Left ventricle myocardium inferior (tissue), 1 donor: ENCODE data around the gene WASF1. TPM values are rescaled to one million over a fixed set of nuclear protein-coding genes. Genes with fewer than 3 reads are reported as not detected.
"Not testable (repeated sequence)": the region's sequence is repeated elsewhere in the genome, so short reads cannot be mapped to it uniquely, and the experiment has no call there.

Experiments
- DNase-seq: peaks from one replicate; pipeline ENCODE4 v3.0.0-alpha.2; 2020
- H3K27ac ChIP-seq: fragments of 200-600 bp; replicated peaks from 2 replicates; pipeline ENCODE4 v1.8.0; 2021
- H3K27me3 ChIP-seq: fragments of 200-600 bp; 2 replicates; pipeline ENCODE4 v1.8.0; 2021; ENCODE audit warnings: low read depth
- H3K36me3 ChIP-seq: fragments of 200-600 bp; 2 replicates; pipeline ENCODE4 v1.8.0; 2021
- H3K4me1 ChIP-seq: fragments of 200-600 bp; 2 replicates; pipeline ENCODE4 v1.8.0; 2021
- H3K4me3 ChIP-seq: fragments of 200-600 bp; 2 replicates; pipeline ENCODE4 v1.8.0; 2021; ENCODE audit warnings: mild to moderate bottlenecking, moderate library complexity
- H3K9me3 ChIP-seq: fragments of 200-600 bp; replicated peaks from 2 replicates; pipeline ENCODE4 v1.8.0; 2021
- intact Hi-C: fragments of 100-400 bp; cut with micrococcal nuclease; formaldehyde crosslinking; loops from one replicate; pipeline ENCODE4 v1.11.0; 2022
- total RNA-seq: library from RNA; stranded (reverse); fragmentation: NEBNext Ultra II Directional; extraction: Animal tissue kit (Norgen Biotek cat#: 25700); gene quantifications from one replicate; pipeline ENCODE4 v1.2.1, GENCODE V29; 2021
- TF ChIP-seq, protein P1 (sequence below): fragments of 200-600 bp; IDR thresholded peaks from 2 replicates; pipeline ENCODE4 v1.8.0; 2021; ENCODE audit warnings: antibody characterized with exemption, mild to moderate bottlenecking, borderline replicate concordance
- donor health status: DM: no; HTN: yes; CAD: no; lungs with severe emphysema.

Gene WASF1
- total RNA-seq, 1 donor from 2014 or later = 0.80 TPM

DNA sequence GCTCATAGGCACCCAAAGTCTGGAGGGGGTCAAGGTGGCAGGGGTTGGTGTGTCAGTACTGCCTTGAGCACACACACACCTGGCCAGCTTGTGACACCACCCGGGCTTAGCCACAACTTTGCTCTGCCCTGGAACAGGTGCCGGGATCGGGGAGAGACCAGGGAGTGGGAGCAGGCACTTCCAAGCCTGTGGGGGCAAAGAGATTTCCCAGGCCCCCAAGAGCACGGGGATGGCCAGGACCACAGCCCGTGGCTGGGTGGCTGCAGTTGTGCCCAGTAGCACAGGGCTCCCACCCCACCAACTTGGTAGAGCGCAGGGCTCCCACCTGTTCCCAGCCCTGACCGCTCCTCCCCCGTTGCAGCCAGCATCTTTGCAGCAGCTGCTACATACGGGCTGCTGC is 40.4 kb downstream of the WASF1 start:
- TF ChIP-seq, protein P1, sequence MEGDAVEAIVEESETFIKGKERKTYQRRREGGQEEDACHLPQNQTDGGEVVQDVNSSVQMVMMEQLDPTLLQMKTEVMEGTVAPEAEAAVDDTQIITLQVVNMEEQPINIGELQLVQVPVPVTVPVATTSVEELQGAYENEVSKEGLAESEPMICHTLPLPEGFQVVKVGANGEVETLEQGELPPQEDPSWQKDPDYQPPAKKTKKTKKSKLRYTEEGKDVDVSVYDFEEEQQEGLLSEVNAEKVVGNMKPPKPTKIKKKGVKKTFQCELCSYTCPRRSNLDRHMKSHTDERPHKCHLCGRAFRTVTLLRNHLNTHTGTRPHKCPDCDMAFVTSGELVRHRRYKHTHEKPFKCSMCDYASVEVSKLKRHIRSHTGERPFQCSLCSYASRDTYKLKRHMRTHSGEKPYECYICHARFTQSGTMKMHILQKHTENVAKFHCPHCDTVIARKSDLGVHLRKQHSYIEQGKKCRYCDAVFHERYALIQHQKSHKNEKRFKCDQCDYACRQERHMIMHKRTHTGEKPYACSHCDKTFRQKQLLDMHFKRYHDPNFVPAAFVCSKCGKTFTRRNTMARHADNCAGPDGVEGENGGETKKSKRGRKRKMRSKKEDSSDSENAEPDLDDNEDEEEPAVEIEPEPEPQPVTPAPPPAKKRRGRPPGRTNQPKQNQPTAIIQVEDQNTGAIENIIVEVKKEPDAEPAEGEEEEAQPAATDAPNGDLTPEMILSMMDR = no peak
- Histone ChIP-seq H3K27ac (no peak overlapping the region), H3K9me3 (peaks cover 12% of the 10 kb centered on the region), H3K4me1 (no peaks in the 10 kb centered on the region), H3K27me3 (no peaks in the 10 kb centered on the region), H3K36me3 (no peaks in the 10 kb centered on the region), H3K4me3 (no peak overlapping the region)
- no peak for DNase-seq
- intact Hi-C loops = no loop called here

DNA sequence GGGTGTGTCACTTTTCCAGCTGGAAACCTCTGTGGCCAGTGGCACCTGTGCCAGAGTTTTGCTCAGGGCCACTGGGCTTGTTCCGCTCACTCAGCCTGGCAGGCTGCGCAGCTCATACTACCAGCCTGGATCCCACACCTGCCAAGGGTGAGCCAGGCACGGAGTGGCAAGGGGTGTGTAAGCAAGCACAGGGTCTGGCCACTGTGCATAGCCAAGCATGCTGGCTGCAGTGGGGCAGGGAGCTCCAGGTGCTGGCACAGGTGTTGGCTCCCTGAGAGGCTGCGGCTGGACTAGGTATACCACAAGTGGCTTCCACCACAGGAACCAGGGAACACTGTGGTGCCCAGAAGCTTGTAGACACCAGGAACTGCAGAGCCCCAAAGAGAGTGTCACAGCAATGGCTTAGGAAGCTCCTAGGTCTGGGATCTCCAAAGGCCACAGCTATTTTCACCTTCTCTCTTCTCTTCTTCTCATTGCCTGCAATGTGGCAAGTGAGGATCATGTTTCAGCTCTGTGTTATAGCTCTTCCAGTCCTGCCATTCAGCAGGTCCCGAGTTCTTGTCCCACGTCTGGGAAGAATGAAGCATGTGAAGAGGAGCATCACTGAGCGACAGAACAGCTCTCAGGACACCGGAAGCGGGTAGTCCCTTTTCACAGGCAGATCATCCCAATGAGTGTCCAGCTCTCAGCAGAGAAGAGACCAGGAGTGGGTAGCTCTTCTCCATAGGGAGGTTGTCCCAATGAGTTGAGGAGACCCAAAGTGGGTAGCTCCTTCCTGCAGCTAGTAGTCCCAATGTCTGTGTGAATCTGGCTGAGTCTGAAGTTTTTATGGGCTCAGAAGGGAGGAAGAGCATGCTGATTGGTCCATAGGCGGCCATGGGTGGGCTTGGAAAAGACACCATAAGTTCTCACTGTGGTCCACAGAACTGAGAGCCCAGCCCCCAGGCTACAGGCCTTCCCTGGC is 41.3 kb downstream of the WASF1 start:
- intact Hi-C loops = no loop called here
- Histone ChIP-seq H3K4me1 (no peaks in the 10 kb centered on the region), H3K36me3 (no peaks in the 10 kb centered on the region), H3K9me3 (peaks cover 12% of the 10 kb centered on the region), H3K4me3 (no peak overlapping the region), H3K27ac (no peak overlapping the region), H3K27me3 (no peaks in the 10 kb centered on the region)
- TF ChIP-seq, protein P1 = no peak
- DNase-seq = no peak

DNA sequence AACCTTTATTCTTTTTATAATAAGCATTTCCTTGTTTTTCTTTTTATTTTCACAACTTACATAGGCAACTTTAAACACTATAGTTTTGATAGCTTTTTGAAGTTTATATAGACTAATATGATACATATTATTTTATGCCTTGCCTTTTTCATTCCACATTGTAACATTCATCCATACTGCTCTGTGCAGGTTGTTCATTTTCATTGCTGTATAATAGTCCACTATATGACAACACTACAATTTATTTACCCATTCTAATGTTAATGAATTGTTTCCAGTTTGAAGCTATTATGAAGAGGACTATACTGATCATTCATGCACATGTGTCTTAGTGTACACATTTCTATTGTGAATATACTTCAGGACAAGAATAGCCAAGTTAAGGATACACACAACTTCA is 49.1 kb downstream of the WASF1 start:
- DNase-seq = no peak
- Histone ChIP-seq H3K4me3 (no peak overlapping the region), H3K27me3 (no peaks in the 10 kb centered on the region), H3K27ac (no peak overlapping the region), H3K4me1 (no peaks in the 10 kb centered on the region), H3K9me3 (peaks cover 4% of the 10 kb centered on the region), H3K36me3 (no peaks in the 10 kb centered on the region)
- intact Hi-C loops = no loop called here
- TF ChIP-seq, protein P1 = no peak

DNA sequence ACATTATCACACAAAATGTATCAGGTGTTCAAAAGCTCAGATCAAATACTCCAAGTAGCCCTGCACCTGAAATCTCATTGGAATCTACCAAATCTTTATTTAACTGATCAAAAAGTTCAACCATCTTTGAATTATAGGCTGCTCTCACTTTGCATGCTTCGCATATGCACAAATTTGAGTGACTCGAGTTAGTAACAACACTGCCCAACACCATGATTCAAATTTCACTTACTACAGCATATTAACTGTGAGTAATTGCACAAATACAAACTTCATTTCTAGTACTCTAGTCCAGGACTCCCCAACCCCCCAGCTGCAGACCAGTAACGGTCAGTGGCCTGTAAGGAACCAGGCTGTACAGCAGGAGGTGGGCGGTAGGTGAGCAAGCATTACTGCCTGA is 51.1 kb downstream of the WASF1 start:
- Histone ChIP-seq H3K27ac (no peak overlapping the region), H3K36me3 (no peaks in the 10 kb centered on the region), H3K4me1 (no peaks in the 10 kb centered on the region), H3K27me3 (no peaks in the 10 kb centered on the region), H3K4me3 (no peak overlapping the region), H3K9me3 (no peaks in the 10 kb centered on the region)
- intact Hi-C loops = no loop called here
- TF ChIP-seq, protein P1 = no peak
- no peak for DNase-seq

DNA sequence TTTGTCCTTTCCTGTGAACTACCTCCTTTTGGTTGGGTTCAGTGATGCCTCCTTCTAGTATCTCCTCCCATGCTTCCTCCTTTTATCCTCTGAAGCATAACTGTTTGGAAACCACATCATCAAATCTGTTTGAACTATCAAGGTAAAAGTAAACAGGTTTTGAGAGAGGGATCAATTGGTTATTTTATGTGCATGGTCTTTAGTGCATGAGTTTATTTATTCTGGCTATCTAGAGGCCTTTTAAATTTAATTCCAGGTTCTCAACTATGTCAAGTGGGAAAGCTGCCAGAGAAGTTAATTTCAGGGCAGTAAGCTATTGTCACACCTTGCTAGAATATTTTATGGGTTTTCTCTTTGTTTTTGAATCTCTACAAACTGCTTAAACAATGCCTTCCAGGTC is 54.1 kb downstream of the WASF1 start:
- TF ChIP-seq, protein P1 = no peak
- intact Hi-C loops = no loop called here
- H3K4me3 ChIP-seq = no peak overlapping the region
- H3K36me3 ChIP-seq = no peaks in the 10 kb centered on the region
- no peaks in the 10 kb centered on the region for H3K27me3 ChIP-seq
- H3K27ac ChIP-seq = no peak overlapping the region
- no peaks in the 10 kb centered on the region for H3K4me1 ChIP-seq
- no peak for DNase-seq
- peaks cover 14% of the 10 kb centered on the region for H3K9me3 ChIP-seq

DNA sequence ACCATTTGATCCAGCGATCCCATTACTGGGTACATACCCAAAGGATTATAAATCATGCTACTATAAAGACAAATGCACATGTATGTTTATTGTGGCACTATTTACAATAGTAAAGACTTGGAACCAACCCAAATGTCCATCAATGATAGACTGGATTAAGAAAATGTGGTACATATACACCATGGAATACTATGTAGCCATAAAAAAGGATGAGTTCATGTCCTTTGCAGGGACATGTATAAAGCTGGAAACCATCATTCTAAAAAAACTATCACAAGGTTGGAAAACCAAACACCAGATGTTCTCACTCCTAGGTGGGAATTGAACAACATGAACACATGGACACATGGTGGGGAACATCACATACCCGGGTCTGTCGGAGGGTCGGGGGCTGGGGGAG is 57.8 kb downstream of the WASF1 start:
- H3K36me3 ChIP-seq, H3K4me1 ChIP-seq, H3K27ac ChIP-seq, intact Hi-C loops, DNase-seq, H3K27me3 ChIP-seq, H3K4me3 ChIP-seq: not testable (repeated sequence)
- peaks cover 22% of the 10 kb centered on the region for H3K9me3 ChIP-seq
